NCI-H1417 (cell line): Measurements from ENCODE around the gene ZFTA.
"Not testable (repeated sequence)": the region's sequence is repeated elsewhere in the genome, so short reads cannot be mapped to it uniquely, and the experiment has no call there.

Experiments used
- DNase-seq, 3 experiments: peaks; one replicate each; lab custom pipeline; 2025; lab: John Stamatoyannopoulos, UW

ZFTA gene

GRCh38 chr11:63768237-63769041 lies at the start of gene ZFTA:
ZFTA (minus strand) TSS chr11:63768775; CDS start chr11:63768622, 153 bp downstream.
- peak; percentile 49 to 88 (median 80) for DNase-seq

GRCh38 chr11:63817758-63818498 lies 49.4 kb upstream of the ZFTA start:
- no peak for DNase-seq

GRCh38 chr11:63816732-63817131 lies 48.2 kb upstream of the ZFTA start:
- no peak for DNase-seq

- DNase-seq: no peak
Measured at GRCh38 chr11:63816166-63816565, 47.6 kb upstream of the ZFTA start.

GRCh38 chr11:63814383-63814736 lies 45.8 kb upstream of the ZFTA start:
- peak in 1 of 3 experiments; percentile 67 for DNase-seq

- DNase-seq: peak; percentile 37 to 87 (median 83)
Measured at GRCh38 chr11:63813563-63814382, 45.2 kb upstream of the ZFTA start.

GRCh38 chr11:63813035-63813562 lies 44.5 kb upstream of the ZFTA start, which contains the start of gene SPINDOC:
SPINDOC (plus strand) TSS chr11:63813456; CDS start chr11:63813687, 231 bp downstream.
- DNase-seq: peak; percentile 87 to 96 (median 92)

GRCh38 chr11:63811522-63811921 lies 42.9 kb upstream of the ZFTA start:
- no peak for DNase-seq

- not testable (repeated sequence) for DNase-seq
Measured at GRCh38 chr11:63810383-63810782, 41.8 kb upstream of the ZFTA start.

GRCh38 chr11:63805844-63806415 lies 37.4 kb upstream of the ZFTA start:
- no peak for DNase-seq

GRCh38 chr11:63804259-63804658 lies 35.7 kb upstream of the ZFTA start:
- DNase-seq: peak in 1 of 3 experiments; percentile 24

GRCh38 chr11:63802637-63803414 lies 34.3 kb upstream of the ZFTA start:
- peak in 2 of 3 experiments; percentile 24 to 33 for DNase-seq

- no peak for DNase-seq
Measured at GRCh38 chr11:63800921-63801320, 32.3 kb upstream of the ZFTA start.

- no peak for DNase-seq
Measured at GRCh38 chr11:63795066-63795465, 26.5 kb upstream of the ZFTA start.

- DNase-seq: no peak
Measured at GRCh38 chr11:63793161-63793560, 24.6 kb upstream of the ZFTA start.

- DNase-seq: no peak
Measured at GRCh38 chr11:63791495-63792167, 23.1 kb upstream of the ZFTA start.

- DNase-seq: no peak
Measured at GRCh38 chr11:63785823-63786222, 17.2 kb upstream of the ZFTA start.

- no peak for DNase-seq
Measured at GRCh38 chr11:63783925-63784592, 15.5 kb upstream of the ZFTA start.

- DNase-seq: no peak
Measured at GRCh38 chr11:63782749-63783148, 14.2 kb upstream of the ZFTA start.

- no peak for DNase-seq
Measured at GRCh38 chr11:63779039-63779438, 10.5 kb upstream of the ZFTA start.
